HG02981 (cell line): Measurements from ENCODE around the gene MICALL2.

ENCODE experiments used
- ATAC-seq: cut with Tn5 transposase; IDR thresholded peaks from one replicate; pipeline ENCODE4 v1.9.1; 2021; ENCODE audit warnings: mild to moderate bottlenecking, moderate library complexity; ENCODE audit not compliant: unreplicated experiment

MICALL2 gene

DNA sequence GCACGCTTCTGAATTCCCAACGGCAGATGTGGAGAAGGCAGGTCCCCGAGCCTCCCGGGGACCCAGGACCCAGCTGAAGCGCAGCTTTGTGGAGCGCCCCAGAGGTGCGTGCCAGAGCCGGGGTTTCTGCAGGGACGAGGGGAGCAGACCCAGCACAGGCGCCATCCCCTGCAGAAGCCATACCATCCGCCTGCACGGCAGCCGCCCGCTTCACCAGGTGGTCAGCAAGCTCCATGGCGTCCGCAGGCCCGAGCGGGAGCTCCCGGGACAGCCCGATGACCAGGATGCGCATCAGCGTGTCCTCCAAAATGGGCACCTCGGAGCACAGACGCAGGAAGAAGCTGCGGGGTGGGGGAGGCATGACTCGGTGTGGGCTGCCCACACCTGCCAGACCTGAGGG lies 34.3 kb upstream of the MICALL2 start:
- ATAC-seq = no peak

DNA sequence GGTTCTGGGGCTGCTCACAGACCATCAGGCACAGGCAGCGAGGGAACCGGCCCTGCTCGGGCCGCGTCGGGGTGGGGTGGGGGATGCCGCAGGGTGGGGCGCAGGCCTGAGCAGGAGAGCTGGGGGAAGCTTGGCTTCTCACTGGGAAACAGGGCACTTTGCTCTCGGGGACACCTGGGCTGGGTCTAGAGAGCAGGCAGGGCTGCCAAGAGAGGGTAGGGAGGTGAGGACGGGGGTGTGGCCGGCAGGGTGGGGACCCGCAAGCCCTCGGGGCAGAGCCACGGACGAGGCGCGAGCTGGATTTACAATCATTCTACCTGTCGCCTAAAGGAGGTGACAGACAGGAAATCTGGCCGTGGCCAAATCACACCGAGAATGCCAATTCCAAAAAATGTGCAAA lies 33.9 kb upstream of the MICALL2 start:
- no peak for ATAC-seq

DNA sequence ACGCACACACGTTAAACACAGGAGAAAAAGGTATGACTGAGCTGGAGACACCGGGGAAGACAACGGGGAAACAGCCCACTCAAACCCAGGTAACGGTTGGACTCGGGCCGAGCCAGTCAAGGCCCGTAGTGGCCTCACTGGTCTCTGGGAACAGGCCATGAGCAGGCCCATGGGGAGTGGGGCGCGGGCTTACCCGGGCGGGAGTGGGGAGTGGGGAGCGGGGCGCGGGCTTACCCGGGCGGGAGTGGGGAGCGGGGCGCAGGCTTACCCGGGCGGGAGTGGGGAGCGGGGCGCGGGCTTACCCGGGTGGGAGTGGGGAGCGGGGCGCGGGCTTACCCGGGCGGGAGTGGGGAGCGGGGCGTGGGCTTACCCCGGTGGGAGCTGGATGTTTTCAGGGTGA lies 33.4 kb upstream of the MICALL2 start:
- no peak for ATAC-seq

DNA sequence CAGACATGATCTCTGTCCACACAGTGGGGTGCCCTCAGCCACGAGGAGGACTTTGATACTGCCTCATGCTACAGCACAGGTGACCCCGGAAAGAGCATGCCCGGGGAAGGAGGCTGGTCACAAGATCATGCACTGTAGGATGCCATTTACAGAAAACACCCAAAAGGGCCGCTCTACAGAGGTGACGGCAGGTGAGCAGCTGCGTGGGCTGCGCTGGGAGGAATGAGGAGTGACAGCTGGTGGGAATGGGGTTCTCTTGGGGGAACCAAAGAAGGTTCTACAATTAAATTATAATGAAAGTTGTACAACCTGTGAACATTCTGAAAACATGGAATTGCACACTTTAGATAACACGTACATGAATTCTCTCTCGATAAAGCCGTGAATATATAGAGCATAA lies 33.0 kb upstream of the MICALL2 start:
- ATAC-seq = no peak

DNA sequence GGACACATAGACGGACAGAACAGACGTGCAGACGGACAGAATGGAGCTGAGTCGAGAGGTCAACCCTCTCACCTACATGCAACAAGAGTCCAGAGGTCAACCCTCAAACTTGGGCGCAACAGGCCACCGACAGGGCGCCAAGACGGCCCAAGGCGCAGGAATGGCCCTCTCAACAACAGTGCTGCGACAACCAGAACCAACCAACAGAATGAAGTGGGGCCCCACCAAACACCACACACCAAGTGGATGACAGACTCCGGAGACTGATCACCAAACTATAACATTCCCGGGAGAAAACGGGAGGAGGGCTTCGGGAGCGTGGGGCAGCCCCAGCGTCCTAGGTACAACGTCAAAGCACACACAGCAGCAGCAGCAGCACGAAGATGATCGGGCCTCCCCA lies 31.6 kb upstream of the MICALL2 start:
- ATAC-seq = no peak

DNA sequence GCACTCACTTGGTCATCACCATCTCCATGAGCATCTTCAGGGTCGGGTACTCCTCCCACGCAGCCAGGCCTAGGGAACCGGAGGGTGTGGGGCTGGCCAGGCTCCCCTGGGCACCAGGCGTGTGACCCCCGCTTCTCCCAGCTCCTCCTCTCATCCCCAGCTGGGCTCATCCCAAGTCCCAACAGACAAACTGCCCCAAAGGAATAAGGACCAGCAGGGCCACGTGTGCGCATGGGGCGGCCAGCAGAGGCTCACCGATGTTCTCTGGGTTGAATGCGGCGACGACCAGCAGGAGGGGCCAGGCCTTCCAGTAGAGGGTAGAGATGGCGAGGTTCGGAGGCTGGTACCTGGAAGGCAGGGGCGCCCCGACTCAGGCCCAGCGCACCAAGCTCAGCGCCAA lies 30.1 kb upstream of the MICALL2 start:
- no peak for ATAC-seq

DNA sequence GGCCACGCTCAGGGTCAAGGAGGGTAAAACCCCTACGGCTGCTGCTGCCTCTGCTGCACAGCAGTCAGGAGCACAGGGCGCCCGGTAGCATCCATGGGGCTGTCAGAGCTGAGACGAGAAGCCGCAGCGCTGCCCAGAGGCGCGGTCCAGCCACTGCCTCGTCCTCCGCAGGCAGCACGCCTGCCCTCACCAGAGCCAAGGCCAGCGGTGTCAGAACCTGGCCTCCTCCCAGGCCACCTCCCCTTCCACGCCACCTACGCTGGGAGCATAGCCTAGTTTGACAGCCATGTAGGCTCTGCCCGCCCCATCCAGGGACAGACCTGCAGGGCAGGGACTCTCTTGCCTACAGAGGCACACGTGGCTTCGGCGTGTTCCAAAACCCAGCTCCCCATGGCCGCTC lies 28.7 kb upstream of the MICALL2 start:
- ATAC-seq = no peak

DNA sequence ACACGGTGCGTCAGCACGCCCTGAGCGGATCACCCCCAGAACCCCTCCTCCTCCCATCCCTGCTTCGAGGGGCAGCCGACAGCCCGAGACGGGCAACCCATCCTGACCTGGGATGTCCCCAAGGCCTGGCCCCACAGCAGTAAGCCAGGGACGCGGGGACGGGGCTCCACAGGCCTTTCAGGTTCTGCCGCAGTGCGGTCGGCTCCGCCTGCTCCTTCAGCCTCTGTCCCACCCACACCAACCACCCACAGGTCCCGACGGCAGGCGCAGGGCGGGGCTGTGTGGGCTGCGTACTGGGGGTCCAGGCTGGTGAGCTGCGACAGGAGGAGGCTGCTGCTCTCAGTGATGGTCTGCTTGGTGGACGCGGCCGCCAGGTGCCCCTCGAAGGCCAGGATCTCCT lies 28.2 kb upstream of the MICALL2 start:
- no peak for ATAC-seq

DNA sequence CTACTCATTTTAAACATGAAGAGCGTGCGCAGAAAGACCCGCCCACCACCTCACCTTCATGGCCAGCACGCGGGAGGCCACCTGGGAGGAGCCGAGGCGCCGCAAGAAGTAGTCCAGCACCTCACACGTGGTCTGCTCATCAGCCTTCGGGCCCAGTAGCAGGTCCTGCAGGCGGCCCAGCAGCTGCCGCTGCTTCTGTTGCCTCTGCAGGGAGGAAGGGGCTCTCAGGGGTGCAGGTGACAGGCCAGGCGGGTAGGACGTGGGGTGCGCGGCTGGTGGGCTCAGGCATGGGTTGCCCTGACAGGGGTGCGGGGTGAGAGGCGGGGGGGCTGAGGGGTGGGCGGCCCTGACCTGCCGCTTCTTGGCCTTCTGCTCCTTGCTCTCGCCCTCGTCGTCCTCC lies 27.3 kb upstream of the MICALL2 start:
- no peak for ATAC-seq

DNA sequence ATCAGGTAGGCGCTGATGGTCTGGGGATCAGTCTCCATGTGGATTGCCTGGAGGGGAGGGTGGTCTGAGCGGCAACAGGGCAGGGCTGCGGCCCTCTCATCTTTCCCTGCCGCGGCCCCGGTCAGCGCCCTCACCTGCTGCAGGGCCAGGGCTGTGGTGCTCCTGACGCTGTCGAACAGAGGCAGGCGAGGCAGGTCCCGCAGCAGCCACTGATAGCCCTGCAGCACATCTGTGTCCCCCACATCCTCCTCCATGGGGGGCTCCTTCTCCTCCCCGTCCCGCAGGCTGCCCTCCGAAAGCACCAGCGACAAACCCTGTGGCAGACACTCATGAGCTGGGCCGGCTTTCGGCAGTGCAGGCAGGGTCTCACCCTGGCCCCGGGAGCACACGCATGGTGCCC lies 25.9 kb upstream of the MICALL2 start:
- no peak for ATAC-seq

DNA sequence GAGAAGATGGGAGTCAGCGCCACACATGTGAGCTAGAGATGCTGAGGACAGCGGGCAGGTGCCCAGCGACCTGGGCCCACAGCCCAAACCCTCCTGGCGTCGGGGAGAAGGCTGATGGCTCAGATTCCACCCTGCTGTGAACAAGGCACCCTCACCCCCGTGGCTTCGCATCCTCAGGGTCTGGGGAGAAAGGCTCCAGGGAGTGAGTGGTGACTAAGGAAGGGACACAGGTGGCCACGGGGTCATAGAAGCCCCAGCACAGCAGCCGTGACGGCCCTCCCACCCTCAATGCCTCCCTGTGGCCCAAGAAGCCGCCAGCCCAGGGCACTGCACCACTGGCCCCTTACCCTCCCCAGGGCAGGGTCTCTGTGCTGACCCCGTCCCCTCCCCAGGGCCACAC lies 25.3 kb upstream of the MICALL2 start:
- ATAC-seq = no peak

DNA sequence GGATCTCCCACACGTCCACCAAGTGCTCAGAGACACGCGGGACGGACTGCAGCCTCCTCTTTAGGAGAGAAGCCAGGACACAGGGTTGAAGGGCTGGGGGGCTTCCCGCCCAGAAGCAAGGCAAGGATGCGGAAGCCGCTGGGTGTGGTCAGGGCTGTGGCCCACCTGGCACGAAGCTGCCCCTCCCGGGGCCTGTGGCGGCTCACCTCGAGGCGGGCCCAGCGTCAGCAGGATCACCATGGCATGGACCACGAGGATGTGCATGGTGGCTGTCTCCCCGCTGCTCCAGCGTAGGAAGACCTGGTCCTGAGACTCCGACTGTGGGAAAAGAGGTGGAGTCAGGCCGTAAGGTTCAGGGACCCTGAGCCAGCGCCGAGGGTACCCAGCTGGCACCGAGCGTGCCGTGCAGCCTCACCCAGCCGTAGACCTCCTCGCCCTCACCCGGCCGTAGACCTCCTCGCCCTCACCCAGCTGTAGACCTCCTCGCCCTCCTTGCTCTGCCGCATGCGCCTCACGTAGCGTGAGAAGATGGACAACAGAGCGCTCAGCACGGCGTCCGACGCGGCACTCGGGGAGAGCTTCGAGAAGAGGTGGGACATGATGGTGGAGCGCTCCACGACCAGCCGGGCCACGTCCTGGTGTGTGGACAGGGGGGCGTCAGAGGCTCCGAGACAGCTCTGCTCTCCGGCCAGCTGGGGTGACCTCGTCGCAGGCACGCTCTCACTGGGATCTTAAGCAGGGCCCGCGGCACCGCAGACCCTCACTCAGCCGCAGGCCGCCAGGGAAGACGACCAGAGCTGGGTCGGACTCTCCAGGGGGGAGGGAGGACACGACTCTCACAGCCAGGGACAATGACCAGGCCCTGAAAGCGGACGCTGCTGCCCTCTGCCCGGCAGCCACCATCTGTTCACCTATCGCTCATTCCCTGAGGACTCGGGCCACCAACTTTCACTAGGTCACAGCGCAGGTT lies 24.6 kb upstream of the MICALL2 start:
- ATAC-seq = no peak

DNA sequence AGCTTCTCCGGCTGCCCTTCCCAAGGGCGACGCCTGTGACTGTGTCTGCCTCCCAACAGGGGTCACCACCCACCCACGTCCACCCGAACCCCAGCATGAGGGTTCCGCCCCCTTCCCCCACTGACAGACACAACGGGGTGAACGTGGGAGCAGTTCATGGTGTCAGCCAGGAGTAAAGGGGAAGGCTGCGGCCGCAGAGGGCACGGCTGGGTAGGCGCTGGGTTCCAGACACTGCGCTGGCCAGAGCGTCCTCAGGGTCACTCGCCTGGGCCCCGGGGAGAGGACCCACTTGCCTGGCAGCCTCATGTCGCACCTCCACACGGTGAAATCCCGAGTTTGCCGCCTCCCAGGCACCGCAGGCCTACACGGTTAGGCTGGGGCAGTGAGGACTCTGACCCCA lies 23.8 kb upstream of the MICALL2 start:
- no peak for ATAC-seq

DNA sequence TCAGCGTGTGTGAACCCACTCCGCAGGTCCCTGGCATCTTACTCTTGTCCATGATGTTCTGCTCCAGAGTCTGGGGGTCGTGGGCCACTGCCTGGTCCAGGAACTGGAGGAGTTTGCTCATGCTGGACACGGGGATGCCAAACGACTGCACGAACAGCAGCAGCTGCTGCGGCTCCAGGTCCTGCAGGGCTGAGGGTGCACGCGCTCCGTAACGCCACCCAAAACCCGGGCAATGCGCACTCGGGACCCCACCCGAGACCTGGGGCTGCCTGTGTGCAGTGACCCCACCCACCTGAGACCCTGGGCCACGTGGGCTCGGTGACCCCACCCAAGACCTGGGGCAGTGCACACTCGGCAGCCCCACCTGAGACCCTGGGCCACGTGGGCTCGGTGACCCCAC lies 22.0 kb upstream of the MICALL2 start:
- ATAC-seq = no peak

DNA sequence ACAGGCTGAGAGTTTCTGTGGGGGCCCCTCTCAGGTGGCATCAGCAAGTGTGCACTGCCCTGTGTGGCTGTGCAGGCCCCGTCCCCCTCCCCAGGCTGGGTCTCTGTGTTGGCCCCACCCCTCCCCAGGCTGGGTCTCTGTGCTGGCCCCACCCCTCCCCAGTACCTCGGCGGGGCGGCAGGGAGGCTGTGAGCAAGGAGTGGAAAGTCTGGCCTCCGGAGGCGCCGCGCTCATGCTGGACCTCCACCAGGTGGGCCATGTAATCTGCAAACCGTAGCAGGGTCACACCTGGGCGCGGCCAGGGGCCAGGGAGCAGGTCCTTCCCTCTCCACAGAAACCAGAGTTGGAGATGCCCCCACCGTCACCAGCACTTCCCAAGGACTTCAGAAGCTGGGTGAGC lies 21.4 kb upstream of the MICALL2 start:
- ATAC-seq = no peak

DNA sequence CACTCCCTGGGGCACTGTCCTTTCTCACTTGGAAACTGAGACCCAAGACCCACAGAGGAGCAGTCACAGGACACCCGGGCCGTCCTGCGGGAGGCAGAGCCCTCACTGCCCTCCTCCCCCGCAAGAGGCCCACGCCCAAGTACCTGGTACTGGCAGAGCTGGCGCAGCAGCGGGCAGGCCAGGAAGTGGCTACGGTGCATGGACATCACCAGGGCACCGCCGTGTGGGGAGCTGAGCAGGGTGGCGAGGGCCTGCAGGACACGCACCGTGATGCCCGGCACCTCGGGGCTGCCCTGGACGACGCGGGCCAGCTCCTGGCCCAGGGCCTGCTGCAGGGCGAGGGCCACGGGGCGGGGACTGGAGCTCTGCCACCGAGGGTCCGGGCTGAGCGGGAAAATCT lies 20.0 kb upstream of the MICALL2 start:
- no peak for ATAC-seq

DNA sequence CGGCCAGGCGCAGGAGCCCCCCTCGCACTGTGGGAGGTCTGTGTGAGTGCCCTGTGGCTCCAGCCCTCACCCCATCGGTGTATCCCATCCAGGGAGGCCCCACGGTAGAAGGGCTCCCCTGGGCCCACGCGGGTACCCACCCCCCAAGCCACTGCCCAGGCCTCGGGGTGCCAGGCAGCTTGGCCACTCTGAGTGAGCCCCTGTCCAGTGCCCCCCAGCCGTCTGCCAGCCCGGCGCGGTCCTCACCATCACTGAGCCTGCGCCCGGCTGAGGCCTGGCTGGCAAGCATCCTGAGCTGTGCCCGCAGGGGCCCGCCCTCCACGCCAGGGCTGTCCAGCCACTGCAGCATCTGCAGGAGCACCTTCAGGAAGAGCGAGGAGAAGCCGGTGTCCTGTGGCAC lies 19.2 kb upstream of the MICALL2 start:
- no peak for ATAC-seq

DNA sequence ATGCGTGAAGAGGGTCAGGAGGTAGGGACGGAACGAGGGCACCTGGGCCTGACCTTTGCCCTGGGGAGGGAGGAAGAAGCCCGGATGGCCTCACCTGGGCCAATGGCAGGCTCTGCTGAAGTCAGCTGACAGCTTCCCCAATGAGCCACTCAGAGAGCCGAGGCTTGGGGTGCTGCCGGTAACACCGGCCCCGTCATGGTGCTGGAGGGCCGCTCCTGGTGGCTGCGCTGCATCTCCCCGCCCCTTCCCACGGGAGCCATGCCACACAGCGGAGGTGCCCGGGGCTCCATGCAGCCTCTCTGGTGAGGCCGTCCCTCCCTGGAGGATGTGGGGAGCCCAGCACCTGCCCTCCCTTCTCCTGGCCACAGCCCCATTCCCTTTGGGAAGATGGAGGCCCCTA lies 17.6 kb upstream of the MICALL2 start:
- ATAC-seq = no peak

DNA sequence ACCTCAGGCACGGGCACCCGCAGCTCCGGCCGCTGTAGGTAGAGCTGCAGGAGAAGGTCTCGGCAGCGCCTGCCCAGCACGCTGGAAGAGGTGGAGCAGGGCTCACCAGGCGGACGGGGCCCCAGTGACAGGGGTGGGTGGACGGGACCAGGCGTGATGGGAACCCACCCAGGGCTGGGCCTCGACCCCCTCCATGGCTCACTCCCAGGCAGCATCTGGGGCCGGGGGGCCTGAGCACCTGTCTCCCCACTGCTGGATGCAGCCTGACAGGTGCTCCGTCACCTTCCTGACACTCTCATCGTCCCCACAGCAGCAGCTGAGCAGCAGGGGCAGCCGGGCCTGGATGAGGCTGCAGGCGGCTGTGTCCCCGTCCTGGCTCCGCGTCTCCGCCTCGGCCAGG lies 16.7 kb upstream of the MICALL2 start:
- no peak for ATAC-seq

DNA sequence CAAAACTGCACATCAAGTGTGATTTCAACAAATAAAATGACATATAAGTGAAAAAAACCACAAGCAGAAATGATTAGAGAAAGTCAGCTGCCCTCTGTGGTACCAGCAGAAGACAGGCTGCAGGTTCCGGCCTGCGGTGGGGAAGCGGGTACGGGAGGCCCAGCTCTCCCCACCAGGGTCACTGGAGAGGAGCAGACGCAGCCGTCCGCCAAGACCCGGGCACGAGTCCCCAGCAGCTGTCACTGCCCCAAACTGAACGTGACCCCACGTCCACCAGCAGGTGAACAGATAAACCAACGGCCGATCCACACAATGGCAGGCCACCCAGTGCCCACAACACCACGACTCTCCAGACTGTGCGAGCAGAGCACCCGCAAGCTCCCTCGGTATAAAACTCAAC lies 16.1 kb upstream of the MICALL2 start:
- ATAC-seq = no peak

DNA sequence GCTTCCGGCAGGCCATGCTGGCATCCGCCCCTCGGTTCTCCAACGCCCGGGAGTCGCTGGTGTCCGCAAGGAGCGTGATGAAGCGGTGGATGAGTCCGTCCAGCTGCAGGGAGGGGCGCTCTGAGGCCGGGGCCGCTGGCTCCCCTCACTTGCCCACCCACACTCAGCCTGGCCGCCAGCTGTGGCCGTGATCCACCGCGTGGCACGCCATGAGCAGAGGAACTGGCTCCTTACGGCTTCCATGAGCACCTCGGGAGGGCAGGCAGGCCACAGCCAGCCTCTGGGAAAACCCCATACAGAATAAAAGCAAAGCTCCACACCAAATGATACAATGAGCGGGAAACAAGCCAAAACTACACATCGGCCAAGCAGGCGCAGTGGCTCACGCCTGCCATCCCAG lies 15.5 kb upstream of the MICALL2 start:
- ATAC-seq = no peak

DNA sequence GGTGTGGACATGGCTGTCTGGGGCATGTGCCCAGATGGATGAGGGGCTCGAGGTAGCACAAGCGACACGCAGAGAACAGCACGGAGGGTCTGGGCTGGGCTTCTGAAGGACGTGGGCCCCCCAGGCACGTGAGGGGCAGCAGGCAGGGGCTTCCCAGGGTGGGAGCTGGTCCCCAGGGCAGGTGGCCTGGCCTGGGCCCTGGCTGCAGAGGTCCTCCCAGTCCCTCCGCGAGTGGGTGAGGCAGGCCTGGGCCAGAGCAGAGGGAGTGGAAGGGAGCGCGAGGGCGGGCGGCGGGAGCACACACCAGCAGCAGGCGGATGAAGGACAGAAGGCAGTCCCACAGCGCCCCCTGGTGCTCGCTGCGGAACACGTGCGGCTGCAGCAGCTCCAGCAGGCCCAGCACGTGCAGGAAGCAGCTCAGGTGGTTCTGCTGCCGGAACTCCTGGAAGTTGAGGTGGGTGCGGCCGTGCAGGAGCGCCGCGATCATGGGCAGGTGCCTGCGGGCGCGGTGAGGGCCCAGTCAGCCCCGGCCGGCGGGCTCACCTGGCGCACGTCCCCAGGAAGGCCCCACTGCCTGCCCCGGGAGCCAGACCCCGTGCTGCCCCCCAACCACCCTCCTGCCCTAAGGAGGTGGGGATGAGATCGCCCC lies 14.7 kb upstream of the MICALL2 start:
- ATAC-seq = no peak

DNA sequence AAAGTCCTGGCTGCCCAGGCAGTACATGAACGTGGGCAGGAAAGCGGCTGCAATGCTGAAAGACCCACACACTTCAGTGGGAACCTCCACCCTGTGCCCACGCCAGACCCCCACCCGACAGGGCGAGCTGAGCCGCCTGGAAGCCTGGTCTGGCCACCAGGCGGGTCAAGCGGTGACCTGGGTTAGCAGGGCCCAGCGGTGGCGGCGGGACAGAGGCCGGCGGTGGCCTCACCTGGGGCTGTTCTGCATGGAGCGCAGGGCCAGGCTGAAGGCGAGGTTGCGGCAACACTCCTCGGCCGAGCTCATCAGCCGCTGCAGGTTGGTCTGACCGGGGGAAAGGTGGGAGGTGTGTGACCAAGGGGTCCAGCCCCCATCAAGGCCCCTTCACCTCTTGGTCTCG lies 11.6 kb upstream of the MICALL2 start:
- no peak for ATAC-seq
